ENCODE results near the gene MARCHF10. TPM values are rescaled to one million over a fixed set of nuclear protein-coding genes. Genes with fewer than 3 reads are reported as not detected.
"Not testable (repeated sequence)": the region's sequence is repeated elsewhere in the genome, so short reads cannot be mapped to it uniquely, and the experiment has no call there.

MARCHF10 gene, protein sequence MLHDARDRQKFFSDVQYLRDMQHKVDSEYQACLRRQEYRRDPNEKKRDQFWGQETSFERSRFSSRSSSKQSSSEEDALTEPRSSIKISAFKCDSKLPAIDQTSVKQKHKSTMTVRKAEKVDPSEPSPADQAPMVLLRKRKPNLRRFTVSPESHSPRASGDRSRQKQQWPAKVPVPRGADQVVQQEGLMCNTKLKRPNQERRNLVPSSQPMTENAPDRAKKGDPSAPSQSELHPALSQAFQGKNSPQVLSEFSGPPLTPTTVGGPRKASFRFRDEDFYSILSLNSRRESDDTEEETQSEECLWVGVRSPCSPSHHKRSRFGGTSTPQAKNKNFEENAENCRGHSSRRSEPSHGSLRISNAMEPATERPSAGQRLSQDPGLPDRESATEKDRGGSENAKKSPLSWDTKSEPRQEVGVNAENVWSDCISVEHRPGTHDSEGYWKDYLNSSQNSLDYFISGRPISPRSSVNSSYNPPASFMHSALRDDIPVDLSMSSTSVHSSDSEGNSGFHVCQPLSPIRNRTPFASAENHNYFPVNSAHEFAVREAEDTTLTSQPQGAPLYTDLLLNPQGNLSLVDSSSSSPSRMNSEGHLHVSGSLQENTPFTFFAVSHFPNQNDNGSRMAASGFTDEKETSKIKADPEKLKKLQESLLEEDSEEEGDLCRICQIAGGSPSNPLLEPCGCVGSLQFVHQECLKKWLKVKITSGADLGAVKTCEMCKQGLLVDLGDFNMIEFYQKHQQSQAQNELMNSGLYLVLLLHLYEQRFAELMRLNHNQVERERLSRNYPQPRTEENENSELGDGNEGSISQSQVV
- not detected in 2 replicates for total RNA-seq (2014; rRNA removed; shearing (Covaris generic))

GRCh38 chr17:62807812-62808575 lies at the start of gene MARCHF10:
Gene MARCHF10 (minus strand): TSS chr17:62808314. CDS start chr17:62801735, 6,579 bp downstream.
- no peak for DNase-seq (ENCODE audit: low spot score)

GRCh38 chr17:62857526-62857925 lies 49.4 kb upstream of the MARCHF10 start:
- DNase-seq (ENCODE audit: low spot score) = no peak

DNA sequence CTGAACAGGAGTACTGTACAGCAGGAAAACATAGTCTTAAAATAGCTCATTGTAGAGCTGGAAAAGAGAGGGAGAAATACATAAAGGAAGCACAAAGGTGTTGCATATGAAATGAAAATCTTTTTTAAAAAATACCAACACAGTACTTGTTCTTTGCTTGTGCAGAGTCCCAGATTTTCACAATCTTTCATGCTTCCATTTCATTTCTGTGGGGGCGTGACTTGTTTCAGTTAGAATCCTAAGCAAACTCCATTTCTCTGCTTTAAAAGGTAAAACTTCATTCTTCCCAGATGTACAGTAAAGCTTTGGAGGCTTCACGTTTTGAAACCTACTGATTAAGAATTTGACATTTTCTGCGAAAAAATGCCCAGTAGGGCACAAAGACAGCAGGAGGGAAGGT lies 48.5 kb upstream of the MARCHF10 start:
- no peak for DNase-seq (ENCODE audit: low spot score)

DNA sequence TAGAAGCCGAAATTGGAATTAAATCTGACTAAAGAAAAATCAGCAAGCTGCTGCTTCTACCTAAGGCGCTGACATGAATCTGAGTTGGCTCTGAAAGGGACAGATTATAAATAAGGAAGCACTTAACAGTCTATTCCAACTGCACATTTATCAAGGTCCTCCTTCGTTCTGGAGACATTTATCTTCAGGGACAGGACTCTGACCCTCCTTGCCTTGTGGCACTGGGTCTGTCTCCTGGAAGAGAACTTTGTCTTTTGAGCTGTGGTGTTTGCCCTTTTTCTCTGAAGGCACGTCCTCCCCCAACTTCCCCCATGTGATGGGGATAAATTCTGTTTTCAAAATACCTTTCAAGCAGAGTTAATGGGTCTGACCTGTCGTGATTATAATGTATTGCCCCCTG lies 47.0 kb upstream of the MARCHF10 start:
- DNase-seq (ENCODE audit: low spot score) = no peak

DNA sequence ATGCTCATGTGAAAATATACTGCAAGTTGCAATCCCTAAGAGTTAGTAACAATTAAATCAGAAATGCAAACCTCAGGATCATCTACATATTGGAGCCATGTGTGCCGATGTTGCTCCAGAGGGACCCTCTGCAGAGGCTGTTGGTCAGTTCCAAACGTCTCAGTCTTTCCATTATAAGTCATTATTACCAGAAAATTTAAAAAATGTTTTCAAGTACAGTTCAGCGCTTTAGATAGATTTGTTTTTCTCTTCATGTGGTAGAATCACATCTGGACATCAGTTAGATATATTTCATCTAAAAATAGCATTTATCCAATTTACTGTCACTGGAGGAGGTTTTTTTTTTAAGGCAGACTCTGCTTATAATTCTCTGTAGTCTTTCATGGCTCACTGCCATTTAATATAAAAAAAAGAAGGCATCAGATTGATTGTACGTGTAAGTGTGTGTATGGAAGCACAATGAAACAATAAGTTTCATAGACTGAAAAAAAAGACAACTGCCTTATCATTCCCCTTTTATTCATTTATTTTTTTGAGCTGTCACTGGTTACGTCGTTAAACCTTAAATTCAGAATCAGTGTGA lies 46.1 kb upstream of the MARCHF10 start:
- no peak for DNase-seq (ENCODE audit: low spot score)

- no peak for DNase-seq (ENCODE audit: low spot score)
These were observed 44.1 kb upstream of the MARCHF10 start for GRCh38 chr17:62852195-62852594.

- not testable (repeated sequence) for DNase-seq (ENCODE audit: low spot score)
These were observed 41.7 kb upstream of the MARCHF10 start for GRCh38 chr17:62849591-62850415.

DNA sequence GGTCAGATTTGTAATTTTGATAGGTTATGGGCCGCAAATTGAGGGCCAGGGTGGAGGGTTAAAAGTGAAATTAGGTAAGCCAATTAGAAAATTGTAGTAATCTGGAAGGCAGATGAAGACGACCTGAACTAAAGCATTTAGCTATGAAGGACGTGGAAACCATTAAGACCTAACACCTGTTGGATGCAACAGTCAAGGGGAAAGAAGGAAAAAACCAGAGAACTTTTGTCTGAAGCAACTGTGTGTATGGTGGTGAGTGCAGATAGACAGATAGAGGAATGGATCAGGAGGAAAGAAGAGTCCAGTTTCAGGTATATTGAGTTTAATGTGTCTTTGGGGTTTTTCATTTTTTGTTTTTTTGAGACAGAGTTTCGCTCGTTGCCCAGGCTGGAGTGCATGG lies 40.2 kb upstream of the MARCHF10 start:
- no peak for DNase-seq (ENCODE audit: low spot score)

DNA sequence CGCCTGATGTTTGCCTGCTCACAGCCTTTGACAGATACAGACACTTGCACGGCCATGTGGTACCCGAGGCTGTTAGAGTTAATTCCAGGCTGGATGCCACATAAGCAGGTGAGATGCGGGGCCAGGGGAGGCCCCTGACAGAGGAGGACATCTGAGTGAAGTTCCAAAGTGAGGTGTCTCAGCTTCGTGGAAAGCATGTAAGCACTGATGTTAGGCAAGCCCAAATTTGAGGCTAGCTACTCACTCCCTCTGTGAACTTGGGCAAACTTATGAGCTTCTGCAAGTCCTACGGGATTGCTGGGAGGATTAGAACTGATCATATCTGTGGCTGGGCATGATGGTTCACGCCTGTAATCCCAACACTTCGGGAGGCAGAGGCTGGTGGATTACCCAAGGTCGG lies 39.3 kb upstream of the MARCHF10 start:
- DNase-seq (ENCODE audit: low spot score) = no peak

DNA sequence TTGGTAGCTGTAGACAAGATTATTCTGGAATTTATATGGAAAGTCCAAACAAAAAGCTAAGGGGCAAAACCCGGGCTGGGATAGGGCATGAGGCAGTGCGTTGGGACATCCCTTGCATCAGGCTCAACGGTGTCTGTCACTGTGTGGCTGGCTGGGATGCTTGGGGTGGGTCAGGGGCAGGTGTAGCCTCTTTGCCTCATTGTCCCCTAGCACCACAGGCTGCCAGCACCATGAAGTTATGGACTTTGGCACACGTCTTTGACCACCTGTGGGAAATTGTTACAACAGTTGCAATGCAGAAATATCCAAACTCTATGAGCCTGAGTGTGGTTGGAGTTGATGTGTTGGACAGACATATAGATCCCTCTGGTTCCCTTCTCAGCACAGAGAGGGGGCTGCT lies 32.8 kb upstream of the MARCHF10 start:
- DNase-seq (ENCODE audit: low spot score) = no peak

- not testable (repeated sequence) for DNase-seq (ENCODE audit: low spot score)
These were observed 25.7 kb upstream of the MARCHF10 start for GRCh38 chr17:62833816-62834215.

GRCh38 chr17:62832405-62832804 lies 24.3 kb upstream of the MARCHF10 start:
- DNase-seq (ENCODE audit: low spot score) = no peak

GRCh38 chr17:62831066-62831465 lies 23.0 kb upstream of the MARCHF10 start:
- DNase-seq (ENCODE audit: low spot score) = not testable (repeated sequence)

- no peak for DNase-seq (ENCODE audit: low spot score)
These were observed 19.8 kb upstream of the MARCHF10 start for GRCh38 chr17:62827746-62828485.

DNA sequence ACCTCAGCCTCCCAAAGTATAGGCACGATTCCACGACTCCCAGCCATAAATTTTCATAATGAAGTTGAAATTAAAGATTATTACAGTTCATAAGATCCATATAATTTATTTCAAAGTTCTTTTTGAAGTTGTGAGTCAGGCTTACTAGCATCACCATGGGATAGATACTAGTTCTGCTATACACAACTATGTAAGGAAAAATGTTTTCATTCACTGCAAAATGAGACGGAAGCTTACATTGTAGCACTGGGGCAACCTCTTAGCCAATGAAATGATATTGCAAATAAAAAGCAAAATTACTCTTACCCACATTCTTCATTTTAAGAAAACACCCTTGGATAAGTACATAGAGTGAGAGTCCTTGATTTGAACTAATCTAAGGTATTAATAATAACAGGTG lies 18.8 kb upstream of the MARCHF10 start:
- DNase-seq (ENCODE audit: low spot score) = no peak

- DNase-seq (ENCODE audit: low spot score) = no peak
These were observed 17.1 kb upstream of the MARCHF10 start for GRCh38 chr17:62825182-62825581.

- peak; percentile 90 for DNase-seq (ENCODE audit: low spot score)
These were observed 16.4 kb upstream of the MARCHF10 start for GRCh38 chr17:62824290-62825131.

DNA sequence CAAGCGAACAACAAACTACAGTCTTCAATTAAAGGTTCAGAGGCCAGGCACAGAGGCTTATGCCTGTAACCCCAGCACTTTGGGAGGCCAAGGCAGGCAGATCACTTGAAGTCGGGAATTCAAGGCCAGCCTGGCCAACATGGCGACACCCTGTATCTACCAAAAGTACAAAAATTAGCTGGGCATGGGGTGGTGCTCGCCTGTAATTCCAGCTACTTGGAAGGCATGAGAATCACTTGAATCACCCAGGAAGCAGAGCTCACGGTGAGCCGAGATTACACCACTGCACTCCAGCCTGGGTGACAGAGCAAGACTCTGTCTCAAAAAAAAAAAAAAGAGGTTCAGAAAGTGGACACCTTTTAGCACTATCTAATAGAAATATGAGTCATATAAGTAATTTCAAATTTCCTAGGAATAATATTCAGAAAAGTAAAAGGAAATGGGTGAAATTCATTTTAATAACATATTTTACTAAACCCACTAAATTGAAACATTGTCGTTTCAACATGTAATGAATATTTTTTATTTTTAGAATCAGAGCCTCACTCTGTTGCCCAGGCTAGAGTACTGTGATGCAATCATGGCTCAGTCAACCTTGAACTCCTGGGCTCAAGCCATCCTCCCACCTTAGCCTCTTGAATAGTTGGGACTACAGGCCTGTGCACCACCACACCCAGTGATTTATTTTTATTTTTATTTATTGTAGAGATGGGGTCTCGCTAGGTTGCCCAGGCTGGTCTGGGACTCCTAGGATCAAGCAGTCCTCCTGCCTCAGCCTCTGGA lies 15.2 kb upstream of the MARCHF10 start:
- DNase-seq (ENCODE audit: low spot score) = no peak
